HepG2 (cell line): ENCODE results near the gene MYO16. TPM values are rescaled to one million over a fixed set of nuclear protein-coding genes. Genes with fewer than 3 reads are reported as not detected.

Experiments
- ATAC-seq: fragments of 200-7000 bp; cut with Tn5 transposase; 3 replicates; pipeline ENCODE4 v1.9.1; 2020; ENCODE audit warnings: mild to moderate bottlenecking, moderate library complexity
- BruUV-seq: library from RNA; stranded (reverse); fragments of 400-500 nt; replicated peaks from 2 replicates; lab custom pipeline; 2021; lab: Mats Ljungman, UMichigan
- CTCF ChIA-PET: fragments of 300-600 bp; formaldehyde crosslinking; extraction: SDS; loops from one replicate; lab custom pipeline; 2021; ENCODE audit warnings: low total read pairs, inconsistent platforms, low intra/inter-chr PET ratio; lab: Yijun Ruan, JAX
- POLR2A ChIA-PET: fragments of 350-600 bp; sonication (Branson Sonifier 250); formaldehyde crosslinking; loops from one replicate; lab custom pipeline; 2020; ENCODE audit warnings: antibody characterized with exemption, inconsistent platforms; lab: Yijun Ruan, JAX
- DNase-seq: peaks from one replicate; pipeline ENCODE4 v3.0.0-alpha.2; 2015; ENCODE audit warnings: low spot score
- FAIRE-seq: peaks from 3 replicates; lab custom pipeline; 2011; peaks lifted over from hg19 to GRCh38; lab: Jason Lieb, UNC
- H2AFZ ChIP-seq: one replicate; pipeline ENCODE4 v1.6.1; 2011; ENCODE audit warnings: low read length, inconsistent platforms
- H3K27ac ChIP-seq: fragments of 300-600 bp; 3 replicates; pipeline ENCODE4 v1.8.0; 2011; ENCODE audit warnings: mixed run types, mild to moderate bottlenecking, mixed read lengths, low read length, inconsistent platforms; ENCODE audit not compliant: insufficient read depth; ENCODE audit errors: extremely low read length
- H3K27me3 ChIP-seq, 2 experiments: fragments of 200-600 bp in 1 of 2; 2 replicates in 1 of 2; 3 replicates in 1 of 2; pipeline versions ENCODE4 v1.6.0 to v1.8.0; 2011; ENCODE audit warnings: low read length in 2 of 2, mild to moderate bottlenecking in 2 of 2, moderate library complexity in 2 of 2, inconsistent platforms in 1 of 2; ENCODE audit not compliant: insufficient read depth in 2 of 2, control insufficient read depth in 1 of 2
- H3K36me3 ChIP-seq, 2 experiments: fragments of 200-600 bp in 1 of 2; replicated peaks in 1 of 2; 2 replicates in 1 of 2; 3 replicates in 1 of 2; pipeline versions ENCODE4 v1.5.1 to v1.8.0; 2011; ENCODE audit warnings: low read length in 2 of 2, inconsistent platforms in 1 of 2; ENCODE audit not compliant: insufficient read depth in 2 of 2, control insufficient read depth in 1 of 2
- H3K4me1 ChIP-seq: 2 replicates; pipeline ENCODE4 v1.5.1; 2012; ENCODE audit warnings: low read length, inconsistent platforms; ENCODE audit not compliant: insufficient read depth
- H3K4me2 ChIP-seq: 2 replicates; pipeline ENCODE4 v1.6.0; 2011; ENCODE audit warnings: low read depth, low read length, inconsistent platforms
- H3K4me3 ChIP-seq, 3 experiments: fragments of 200-600 bp in 1 of 3; sonication (generic), shearing (Covaris generic) in 1 of 3; replicated peaks in 1 of 3; 2 replicates each; pipeline ENCODE4 v1.5.1; 2011 to 2016; ENCODE audit warnings: low read length in 3 of 3, inconsistent platforms in 2 of 3, low read depth in 2 of 3, mild to moderate bottlenecking in 2 of 3, control low read depth in 1 of 3, mixed read lengths in 1 of 3; ENCODE audit not compliant: insufficient read depth in 1 of 3
- H3K79me2 ChIP-seq: one replicate; pipeline ENCODE4 v1.6.1; 2011; ENCODE audit warnings: low read length, inconsistent platforms; ENCODE audit not compliant: insufficient read depth
- H3K9ac ChIP-seq: 2 replicates; pipeline ENCODE4 v1.6.0; 2011; ENCODE audit warnings: mild to moderate bottlenecking, low read depth, low read length, inconsistent platforms; ENCODE audit not compliant: insufficient read depth
- H3K9me3 ChIP-seq: 2 replicates; pipeline ENCODE4 v1.5.1; 2012; ENCODE audit warnings: mild to moderate bottlenecking, low read length
- H4K20me1 ChIP-seq: 2 replicates; pipeline ENCODE4 v1.6.0; 2011; ENCODE audit warnings: inconsistent platforms, mild to moderate bottlenecking, low read length, moderate library complexity; ENCODE audit not compliant: insufficient read depth
- AGO1 ChIP-seq: fragments of 200-400 bp; formaldehyde crosslinking; IDR thresholded peaks from 2 replicates; pipeline ENCODE4 v1.6.1; 2017; ENCODE audit warnings: mild to moderate bottlenecking, low read depth, low read length, moderate library complexity; ENCODE audit not compliant: poor library complexity, severe bottlenecking
- ATAD3A ChIP-seq: sonication (generic); formaldehyde crosslinking; IDR thresholded peaks from 2 replicates; pipeline ENCODE4 v1.4.0; 2020; ENCODE audit warnings: missing genetic modification reagents
- E2F1 ChIP-seq: sonication (generic); formaldehyde crosslinking; IDR thresholded peaks from 2 replicates; pipeline ENCODE4 v1.5.0; 2020; ENCODE audit warnings: missing genetic modification reagents
- HNF1B ChIP-seq: sonication (generic); formaldehyde crosslinking; IDR thresholded peaks from 2 replicates; pipeline ENCODE4 v1.5.1; 2020; ENCODE audit warnings: mild to moderate bottlenecking, moderate library complexity, missing genetic modification reagents
- MEIS1 ChIP-seq: sonication (generic); formaldehyde crosslinking; IDR thresholded peaks from 2 replicates; pipeline ENCODE4 v1.9.0; 2021; ENCODE audit warnings: mild to moderate bottlenecking, missing genetic modification reagents, moderate library complexity, borderline replicate concordance
- MLXIP ChIP-seq: sonication (generic); formaldehyde crosslinking; IDR thresholded peaks from 2 replicates; pipeline ENCODE4 v1.9.0; 2021; ENCODE audit warnings: missing genetic modification reagents, borderline replicate concordance
- NFATC3 ChIP-seq: sonication (generic); formaldehyde crosslinking; IDR thresholded peaks from 2 replicates; pipeline ENCODE4 v1.5.1; 2020; ENCODE audit warnings: mild to moderate bottlenecking, missing genetic modification reagents
- RFX3 ChIP-seq: IDR thresholded peaks from 2 replicates; pipeline ENCODE4 v1.6.1; 2016; ENCODE audit warnings: missing biosample characterization, missing genetic modification reagents
- RNF219 ChIP-seq: sonication (generic); formaldehyde crosslinking; IDR thresholded peaks from 2 replicates; pipeline ENCODE4 v1.5.0; 2020; ENCODE audit warnings: mild to moderate bottlenecking, missing genetic modification reagents
- SUZ12 ChIP-seq: fragments of 150-350 bp; IDR thresholded peaks from 2 replicates; pipeline ENCODE4 v1.6.1; 2014; ENCODE audit warnings: low read depth, low read length
- ZNF513 ChIP-seq: sonication (generic); formaldehyde crosslinking; conservative IDR thresholded peaks from 2 replicates; pipeline ENCODE4 v1.5.0; 2020; ENCODE audit warnings: missing genetic modification reagents
- WGBS: methylation state at CpG from one replicate; pipeline ENCODE4 v1.1.6; 2017; ENCODE audit warnings: low lambda C conversion rate; 5-methylcytosine and 5-hydroxymethylcytosine counted together
- in situ Hi-C: cut with HindIII; loops from 2 replicates; pipeline ENCODE4 v1.10.0; 2017; ENCODE audit warnings: low pct_unique_long_range_greater_than_20kb; ENCODE audit not compliant: extremely low pct_ligation_motif_present
- intact Hi-C: fragments of 100-400 bp; cut with micrococcal nuclease; formaldehyde crosslinking; loops from one replicate; pipeline ENCODE4 v1.10.0; 2022; ENCODE audit not compliant: unreplicated experiment
- polyA plus RNA-seq, 8 experiments: library from polyadenylated mRNA; depleted of rRNA in 3 of 8; stranded (reverse) in 7 of 8; unstranded in 1 of 8; fragments of >200 nt; fragmentation: Illumina TruSeq in 4 of 8; extraction: Trizol in 4 of 8; gene quantifications; 2 replicates each; pipeline versions ENCODE4 v1.2.1 to v1.2.3, GENCODE V29; 2011 to 2016; ENCODE audit warnings: low read depth in 4 of 8, missing spikeins in 1 of 8, mixed read lengths in 1 of 8; ENCODE audit not compliant: insufficient read depth in 1 of 8
- total RNA-seq, 5 experiments: library from RNA; depleted of rRNA; stranded (reverse); fragments of >200 nt; fragmentation: Illumina TruSeq; extraction: Trizol; gene quantifications; 2 replicates each; pipeline ENCODE4 v1.2.3, GENCODE V29; 2016; ENCODE audit warnings: low read depth in 1 of 5

The MYO16 gene
- total and polyA plus RNA-seq, 2 of the 13 experiments (the other 11 are each of a cell fraction or from before 2014, with no cell fraction given) = not detected

GRCh38 chr13:108690726-108691125, 61.3 kb downstream of the MYO16 start:
- H3K4me3 ChIP-seq = no peak overlapping the region
- ChIA-PET CTCF (no interaction called here), POLR2A (no interaction called here)
- FAIRE-seq = no peak
- H3K27me3 ChIP-seq = no peaks in the 10 kb centered on the region
- H3K36me3 ChIP-seq = no peaks in the 10 kb centered on the region
- H3K4me1 ChIP-seq = no peaks in the 10 kb centered on the region
- H4K20me1 ChIP-seq = no peaks in the 10 kb centered on the region
- ATAC-seq = no peak
- H3K9ac ChIP-seq = no peak overlapping the region
- peaks cover 5% of the 10 kb centered on the region for H3K9me3 ChIP-seq
- no peaks in the 10 kb centered on the region for H3K79me2 ChIP-seq
- in situ Hi-C loops = no loop called here
- no peak overlapping the region for H2AFZ ChIP-seq
- WGBS = 14% methylated on average over 1 of the region's 1 CpG
- H3K4me2 ChIP-seq = no peak overlapping the region
- H3K27ac ChIP-seq = no peak overlapping the region
- DNase-seq = no peak
- intact Hi-C loops = no loop called here
- BruUV-seq = no TSS peak
- TF ChIP-seq AGO1 (no peak), ZNF513 (CRISPR knock-in tag) (no peak), RNF219 (CRISPR knock-in tag) (no peak), HNF1B (CRISPR knock-in tag) (no peak), SUZ12 (no peak), E2F1 (CRISPR knock-in tag) (no peak), MEIS1 (no peak), MLXIP (CRISPR knock-in tag) (no peak), ATAD3A (CRISPR knock-in tag) (no peak), RFX3 (no peak), NFATC3 (CRISPR knock-in tag) (no peak)
